Putamen (tissue), 1 donor: ENCODE data around the gene SNCAIP.
"Not testable (repeated sequence)": the region's sequence is repeated elsewhere in the genome, so short reads cannot be mapped to it uniquely, and the experiment has no call there.

Source experiments
- DNase-seq: peaks from one replicate; pipeline ENCODE4 v3.0.0-alpha.2; 2016; ENCODE audit warnings: low spot score

Gene SNCAIP

DNA sequence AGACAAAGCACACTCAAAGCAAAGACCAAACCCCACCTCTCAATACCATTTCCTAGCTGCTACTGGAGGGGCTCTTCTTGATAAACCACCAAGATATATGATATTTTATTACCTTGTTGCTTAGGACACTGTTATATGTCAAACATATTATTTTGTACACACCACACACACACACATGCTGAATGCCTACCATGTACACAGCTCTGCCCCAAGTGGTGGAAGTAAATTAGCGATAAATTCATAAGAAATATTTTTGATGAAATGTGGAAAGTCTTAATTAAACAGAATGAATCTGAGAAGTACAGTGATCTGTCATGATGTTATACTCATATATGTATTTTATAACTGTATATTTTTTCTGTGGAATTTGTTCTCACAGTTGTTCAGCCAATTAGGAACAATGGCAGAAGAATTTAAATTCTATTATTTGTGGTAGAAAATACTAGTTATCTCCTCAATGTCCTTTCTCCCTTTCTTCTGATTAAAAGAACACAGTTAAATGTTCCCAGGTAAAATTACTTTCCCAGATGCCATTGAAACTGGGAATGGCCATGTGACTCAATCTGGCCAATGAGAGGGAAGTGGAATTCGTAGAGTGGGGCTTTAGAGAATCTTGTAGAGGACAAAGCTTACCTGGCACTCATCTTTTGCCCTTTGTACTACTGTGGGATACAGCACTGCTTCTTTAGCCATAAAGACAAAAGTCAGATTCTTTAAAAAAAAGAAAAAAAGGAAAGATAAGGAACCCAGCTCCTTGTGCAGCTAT is 156.5 kb downstream of the SNCAIP start:
- no peak for DNase-seq

DNA sequence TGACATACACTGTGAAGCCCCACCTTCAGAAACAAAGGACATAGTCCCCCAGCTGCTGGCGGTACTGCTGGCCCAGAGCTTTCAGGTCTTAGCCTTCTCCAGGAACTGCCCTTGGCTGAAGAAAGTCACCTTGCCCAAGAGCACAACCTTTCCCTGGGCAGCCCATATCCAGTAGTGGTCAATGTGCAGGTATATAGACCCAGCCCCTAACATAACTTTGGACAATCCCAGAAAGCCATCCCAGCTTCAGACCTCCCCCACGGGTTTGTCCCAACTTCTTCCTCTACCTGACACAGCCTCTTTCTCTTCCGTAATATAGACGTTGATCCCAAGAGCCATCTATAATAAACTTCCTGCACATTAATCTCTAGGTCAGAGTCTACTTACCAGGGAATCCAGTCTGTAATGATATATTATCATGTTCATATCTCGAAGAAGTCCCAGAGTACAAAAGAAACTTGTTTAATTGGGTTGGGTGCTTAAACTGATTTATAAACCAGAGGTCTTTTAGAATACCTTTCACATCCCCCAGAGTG is 157.4 kb downstream of the SNCAIP start:
- no peak for DNase-seq

DNA sequence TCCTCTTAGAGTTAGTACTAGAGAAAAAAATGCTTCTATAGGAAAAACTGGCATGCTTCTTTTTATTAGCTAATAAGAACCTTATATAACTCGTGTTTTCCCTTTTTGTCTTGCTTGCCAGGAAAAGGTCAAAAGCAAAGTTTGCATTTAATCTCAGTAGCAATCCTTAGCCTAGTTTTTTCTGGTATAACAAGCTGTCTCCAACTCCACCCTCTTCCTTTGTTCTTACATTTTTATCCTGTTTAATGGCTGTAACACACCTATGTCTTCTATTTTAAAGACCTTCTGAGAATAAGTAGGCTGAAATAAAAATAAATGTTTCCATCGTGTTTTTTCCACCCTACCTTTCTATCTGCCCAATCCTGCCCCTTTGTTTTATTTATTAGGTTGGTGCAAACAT is 158.3 kb downstream of the SNCAIP start:
- peak; percentile 7 for DNase-seq

DNA sequence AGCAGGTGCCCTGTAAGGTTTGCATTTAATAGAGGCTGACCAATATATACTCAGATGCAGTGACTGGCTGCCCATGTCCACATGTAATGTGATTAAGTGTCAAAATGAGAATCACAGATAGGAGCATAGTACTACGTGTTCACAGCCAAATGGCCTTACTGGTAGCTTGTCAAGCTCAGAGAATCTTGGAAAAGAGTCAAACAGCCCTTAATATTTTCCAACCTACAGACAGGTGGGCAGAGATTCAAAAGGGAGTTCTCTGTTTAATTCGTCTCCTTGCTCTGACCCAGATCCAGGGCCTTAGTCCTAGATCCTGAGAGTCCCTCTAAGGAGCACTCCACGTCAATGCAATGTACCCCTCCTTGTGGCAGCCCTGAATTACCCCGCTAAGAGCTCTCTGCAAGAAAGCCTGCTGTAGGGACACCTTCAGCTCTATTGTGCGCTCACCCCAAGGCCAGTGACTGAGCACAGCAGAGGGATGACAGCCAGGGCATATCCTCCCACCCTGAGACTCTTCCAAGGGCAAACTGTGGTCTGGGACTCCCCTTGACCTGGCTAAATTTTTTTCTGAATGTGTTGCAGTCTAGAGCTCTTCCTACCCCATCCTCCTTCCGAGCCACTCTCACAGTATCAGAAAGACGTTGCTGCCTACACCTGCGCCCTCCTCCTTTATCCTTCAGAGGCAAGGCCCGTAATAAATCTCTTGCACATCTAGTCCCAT is 159.2 kb downstream of the SNCAIP start:
- no peak for DNase-seq

DNA sequence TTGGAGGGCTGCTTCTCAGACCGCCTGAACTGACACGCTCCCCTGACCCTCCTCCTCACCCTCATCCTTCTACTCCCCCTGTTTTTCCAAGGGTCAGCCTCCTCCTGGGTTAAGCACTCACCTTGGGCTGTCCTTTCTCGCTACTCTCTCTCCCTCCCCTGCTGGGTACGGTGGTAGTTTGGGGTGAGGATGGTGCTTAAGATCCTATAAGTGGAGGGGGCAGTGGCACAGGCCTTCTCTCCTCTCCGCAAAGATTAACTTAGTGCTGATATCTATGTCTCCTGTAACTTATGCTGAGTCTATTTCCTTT is 159.7 kb downstream of the SNCAIP start:
- DNase-seq, result no peak

DNA sequence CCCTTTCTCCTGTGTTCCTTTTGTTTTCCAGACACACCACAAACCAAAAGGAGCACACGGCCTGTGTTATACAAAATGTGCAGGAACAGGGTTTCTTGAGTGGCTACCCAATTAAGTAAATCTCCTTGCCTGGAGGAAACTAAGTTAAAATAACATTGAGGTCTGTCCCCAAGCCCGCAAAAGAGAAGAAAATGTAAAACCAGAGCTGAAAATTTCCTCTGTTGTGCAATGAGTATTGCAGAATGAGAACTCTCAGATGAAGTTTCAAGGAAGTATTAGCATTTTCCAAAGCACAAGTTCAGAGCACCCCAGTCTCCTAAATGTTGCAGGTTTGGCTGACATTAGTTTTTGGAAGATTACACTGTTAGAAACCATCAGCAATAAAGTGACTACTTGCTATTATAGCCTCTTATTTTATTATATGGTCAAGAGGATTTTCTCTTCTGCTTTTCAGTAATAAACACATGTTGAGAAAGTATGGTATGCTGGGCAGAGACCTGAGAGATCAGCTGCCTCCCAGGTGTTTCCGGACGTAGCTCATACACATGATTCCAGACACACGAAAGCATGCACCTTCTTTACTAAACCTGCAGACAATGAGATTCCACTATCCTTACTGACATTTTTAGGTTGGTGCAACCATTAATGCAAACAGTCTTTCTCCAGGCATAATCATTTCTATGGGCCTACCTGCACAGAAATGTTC is 161.3 kb downstream of the SNCAIP start:
- no peak for DNase-seq

DNA sequence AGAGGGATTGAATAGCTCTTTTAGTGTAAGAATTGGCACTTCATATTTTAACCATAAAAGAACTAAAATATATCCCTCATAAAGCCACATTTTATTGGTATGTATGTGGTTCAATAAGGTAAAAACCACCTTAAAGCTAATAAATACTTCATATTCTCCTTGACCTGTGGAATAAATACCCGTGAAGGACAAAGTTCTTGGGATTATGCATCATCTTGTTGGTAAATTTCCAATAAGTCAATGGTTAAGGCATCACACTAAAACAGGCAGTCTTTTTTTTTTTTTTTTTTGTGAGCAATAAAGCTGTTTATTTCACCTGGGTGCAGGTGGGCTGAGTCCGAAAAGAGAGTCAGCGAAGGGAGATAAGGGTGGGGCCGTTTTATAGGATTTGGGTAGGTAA is 161.9 kb downstream of the SNCAIP start:
- DNase-seq, result no peak

DNA sequence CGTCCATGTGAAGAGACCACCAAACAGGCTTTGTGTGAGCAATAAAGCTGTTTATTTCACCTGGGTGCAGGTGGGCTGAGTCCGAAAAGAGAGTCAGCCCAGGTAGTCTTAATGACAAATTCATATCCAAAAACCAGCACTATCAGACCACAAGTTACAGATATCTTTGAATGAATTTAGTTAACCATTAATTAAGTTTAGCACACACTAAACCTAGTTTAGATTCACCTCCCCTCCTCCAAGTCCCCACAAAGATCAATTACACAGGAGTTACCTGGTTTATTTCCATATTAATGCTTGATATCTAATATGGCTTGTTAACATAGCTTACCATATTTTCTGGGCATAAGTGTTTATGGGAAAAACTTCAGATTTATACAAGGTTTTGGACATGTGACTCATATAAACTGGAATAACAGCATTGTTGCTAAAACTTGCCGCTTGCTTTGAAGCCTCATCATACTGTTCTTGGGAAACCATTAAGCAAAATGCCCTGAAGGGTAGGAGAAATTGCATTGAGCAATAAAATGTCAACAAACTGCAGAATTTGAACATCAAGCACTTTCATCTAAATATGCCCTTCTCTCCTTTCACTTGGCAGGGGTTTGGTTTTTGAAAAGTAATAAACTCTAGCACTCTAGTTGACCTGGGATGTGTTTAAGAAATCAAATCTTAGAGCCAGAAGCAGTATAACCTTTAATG is 166.9 kb downstream of the SNCAIP start:
- no peak for DNase-seq

DNA sequence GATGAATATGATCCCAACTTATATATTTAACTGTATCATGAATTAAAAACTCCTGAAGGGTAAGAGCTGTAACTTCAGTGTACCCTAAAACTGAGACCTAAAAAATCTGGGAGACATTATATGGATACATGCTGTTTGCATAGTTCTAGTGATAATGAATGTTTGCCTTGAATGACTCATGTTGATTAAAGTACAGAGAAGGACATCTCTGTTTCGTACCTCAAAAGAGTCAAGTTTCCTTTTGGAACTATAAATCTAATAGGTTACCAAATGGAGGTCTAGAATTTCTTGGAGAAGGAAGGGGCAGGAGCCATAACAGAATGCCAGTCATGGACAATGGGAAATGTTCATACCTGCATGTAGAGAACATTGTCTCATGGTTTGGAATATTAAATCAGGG is 168.1 kb downstream of the SNCAIP start:
- no peak for DNase-seq

DNA sequence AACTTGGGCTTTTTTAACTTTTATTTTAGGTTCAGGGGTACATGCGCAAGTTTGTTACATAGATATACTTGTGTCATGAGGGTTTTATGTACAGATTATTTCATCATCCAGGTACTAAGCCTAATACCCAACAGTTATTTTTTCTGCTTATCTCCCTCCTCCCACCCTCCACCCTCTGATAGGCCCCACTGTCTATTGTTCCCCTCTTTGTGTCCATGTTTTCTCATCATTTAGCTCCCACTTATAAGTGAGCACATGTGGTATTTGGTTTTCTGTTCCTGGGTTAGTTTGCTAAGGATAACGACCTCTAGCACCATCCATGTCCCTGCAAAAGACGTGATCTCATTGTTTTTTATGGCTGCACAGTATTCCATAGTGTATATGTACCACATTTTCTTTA is 172.1 kb downstream of the SNCAIP start:
- no peak for DNase-seq

DNA sequence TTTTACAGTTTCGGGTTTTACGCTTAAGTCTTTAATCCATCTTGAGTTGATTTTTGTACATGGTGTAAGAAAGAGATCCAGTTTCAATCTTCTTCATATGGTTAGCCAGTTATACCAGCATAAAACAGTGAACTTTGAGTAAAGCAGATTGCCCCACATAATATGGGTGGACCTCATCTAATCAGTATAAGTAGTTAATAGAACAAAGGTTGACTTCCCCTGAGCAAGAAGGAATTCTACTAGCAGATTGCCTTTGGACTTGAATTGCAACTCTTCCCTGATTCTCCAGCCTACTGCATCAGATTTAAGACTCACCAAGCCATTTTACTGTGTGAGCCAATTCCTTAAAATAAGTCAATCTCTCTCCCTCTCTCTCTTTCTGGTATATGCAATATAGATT is 173.2 kb downstream of the SNCAIP start:
- no peak for DNase-seq

DNA sequence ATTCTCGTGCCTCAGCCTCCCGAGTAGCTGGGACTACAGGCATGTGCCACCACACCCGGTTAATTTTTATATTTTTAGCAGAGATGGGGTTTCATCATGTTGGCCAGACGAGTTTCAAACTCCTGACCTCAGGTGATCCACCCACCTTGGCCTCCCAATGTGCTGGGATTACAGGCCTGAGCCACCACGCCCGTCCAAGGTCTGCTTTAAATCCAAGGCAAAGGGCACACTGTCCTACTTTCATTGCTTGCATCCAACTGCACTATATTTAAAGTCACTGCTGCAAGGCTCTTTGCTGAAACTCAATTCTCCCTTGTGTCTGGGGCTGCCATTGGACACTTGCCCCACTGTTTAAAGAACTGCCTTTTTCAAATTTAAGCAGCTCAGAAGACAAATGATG is 174.6 kb downstream of the SNCAIP start:
- not testable (repeated sequence) for DNase-seq

DNA sequence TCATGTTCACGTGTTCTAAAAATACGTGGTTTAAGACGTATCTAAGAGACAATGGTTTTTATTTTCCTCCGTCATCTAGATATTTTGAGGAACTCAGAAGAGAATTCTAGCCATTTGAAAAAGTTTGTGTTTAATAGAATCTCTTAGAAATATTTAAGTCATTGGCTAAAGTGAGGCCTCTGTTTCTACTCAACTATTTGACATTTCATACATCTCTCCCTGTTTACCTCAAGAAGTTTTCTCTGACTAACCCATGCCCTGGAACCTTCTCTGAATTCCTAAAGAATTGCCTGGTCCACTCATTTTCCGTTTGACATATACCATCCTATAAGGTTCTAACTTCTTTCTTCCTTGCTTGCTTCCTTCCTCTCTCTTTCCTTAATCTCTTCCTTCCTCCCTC is 178.7 kb downstream of the SNCAIP start:
- DNase-seq, result no peak

DNA sequence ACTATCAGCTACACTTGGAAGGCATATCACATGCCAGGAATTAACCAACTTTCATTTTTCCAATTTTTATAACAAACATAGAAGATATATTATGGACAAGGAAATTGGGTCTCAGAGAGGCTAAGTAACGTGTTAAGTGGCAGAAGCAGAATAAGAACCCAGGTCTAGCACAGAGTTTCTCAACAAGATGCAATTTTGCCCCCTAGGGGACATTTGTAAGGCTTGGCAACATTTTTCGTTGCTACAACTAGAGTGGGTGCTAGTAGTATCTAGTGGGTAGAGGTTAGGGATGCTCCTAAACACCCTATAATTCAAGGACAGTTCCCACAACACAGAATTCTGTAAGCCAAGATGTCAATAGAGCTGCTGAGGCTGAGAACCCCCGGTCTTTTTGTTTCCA is 180.6 kb downstream of the SNCAIP start:
- no peak for DNase-seq

DNA sequence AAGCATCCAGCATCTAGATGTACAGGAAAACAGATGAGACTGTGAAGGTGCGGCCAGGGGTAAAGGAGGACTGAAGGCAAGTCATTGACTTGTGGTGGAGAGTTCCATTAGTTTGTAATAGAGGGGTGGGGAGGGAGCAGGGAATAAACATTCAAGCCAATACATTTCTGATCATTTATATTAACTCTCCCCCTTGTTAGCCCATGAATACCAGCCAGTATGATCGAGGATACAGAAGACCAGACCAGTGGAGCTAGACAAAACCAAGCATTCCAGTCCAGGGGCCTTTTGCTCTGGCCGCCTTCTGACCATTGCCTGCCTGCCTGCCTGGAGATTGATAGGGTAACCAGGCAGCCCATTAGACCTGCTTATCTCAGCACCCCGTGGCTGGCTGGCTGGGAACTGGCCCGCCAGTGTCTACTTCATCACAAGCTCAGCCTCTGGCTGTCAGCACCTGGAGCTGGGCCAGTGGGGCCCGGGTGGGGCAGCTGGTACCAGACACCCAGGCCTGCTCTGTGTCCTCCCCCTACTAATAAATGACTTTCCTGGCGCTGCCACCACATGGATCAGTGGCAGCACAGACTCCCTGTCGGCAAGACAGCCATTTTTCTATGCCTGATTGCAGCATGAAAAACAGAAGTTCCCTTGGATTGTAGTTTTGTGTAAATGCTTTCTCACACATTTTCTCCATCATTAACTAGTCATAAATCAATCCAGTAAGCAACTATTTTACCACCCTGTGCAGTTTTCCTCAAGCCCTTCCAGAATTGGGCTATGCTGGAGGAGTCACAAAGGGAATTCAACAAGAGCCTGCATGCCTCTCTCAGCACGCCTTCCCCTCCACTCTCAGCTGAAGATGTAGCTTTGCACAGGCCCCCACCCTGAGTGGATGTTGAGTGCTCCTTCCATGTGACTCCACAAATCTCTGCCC is 181.3 kb downstream of the SNCAIP start:
- no peak for DNase-seq

DNA sequence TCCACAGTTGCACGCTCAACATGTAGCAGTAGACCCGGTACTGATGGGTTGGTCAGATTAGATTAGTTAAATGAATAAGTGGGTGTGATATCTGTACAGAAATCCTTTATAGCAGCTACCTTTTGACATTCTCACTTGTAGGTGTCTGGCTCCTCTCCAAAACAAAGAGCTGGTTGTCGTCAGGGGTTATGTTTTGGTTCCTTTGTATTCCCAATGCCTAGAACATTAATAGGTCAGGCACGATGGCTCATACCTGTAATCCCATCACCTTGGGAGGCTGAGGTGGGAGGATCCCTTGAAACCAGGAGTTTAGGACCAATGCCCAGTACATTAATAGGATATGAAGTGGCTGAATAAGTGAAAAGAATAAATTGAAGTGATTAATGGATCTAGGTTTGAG is 182.1 kb downstream of the SNCAIP start:
- no peak for DNase-seq

DNA sequence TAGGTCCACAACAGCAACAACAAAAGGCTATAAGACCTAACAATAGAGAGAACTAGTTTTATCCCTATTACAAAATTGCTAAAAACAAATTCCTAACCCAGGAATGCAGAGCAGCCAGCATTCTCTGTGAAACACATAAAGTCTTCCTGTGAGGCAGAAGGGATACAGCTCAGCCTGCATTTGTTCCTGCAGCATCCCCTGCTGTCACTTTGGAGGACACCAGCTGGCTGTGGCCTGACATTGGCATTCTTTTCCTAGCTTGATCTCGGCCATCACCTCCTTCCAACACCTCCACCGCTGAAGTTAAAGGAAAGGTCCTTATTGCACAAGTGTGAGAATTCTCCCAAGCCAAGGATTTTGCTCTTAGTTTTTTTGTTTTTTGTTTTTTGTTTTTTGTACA is 186.1 kb downstream of the SNCAIP start:
- DNase-seq, result no peak

DNA sequence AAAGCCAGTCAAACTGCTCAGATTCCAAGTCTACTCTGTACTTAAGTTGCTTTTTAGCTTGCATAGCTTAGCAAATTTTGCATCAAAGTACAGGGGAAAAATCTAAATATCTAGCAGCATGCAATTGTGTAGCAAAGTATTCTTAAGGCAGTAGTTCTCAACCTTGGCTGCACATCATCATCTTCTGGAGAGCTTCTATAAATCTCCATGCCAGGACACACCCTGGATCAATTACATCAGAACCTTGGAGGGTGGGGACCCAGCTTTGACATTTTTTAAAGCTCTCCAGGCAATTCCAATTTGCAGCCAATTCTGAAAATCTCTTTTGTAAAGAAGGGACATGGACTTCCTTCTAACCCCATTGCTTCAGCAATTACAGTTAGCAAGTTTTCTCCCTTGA is 187.5 kb downstream of the SNCAIP start:
- DNase-seq, result no peak

DNA sequence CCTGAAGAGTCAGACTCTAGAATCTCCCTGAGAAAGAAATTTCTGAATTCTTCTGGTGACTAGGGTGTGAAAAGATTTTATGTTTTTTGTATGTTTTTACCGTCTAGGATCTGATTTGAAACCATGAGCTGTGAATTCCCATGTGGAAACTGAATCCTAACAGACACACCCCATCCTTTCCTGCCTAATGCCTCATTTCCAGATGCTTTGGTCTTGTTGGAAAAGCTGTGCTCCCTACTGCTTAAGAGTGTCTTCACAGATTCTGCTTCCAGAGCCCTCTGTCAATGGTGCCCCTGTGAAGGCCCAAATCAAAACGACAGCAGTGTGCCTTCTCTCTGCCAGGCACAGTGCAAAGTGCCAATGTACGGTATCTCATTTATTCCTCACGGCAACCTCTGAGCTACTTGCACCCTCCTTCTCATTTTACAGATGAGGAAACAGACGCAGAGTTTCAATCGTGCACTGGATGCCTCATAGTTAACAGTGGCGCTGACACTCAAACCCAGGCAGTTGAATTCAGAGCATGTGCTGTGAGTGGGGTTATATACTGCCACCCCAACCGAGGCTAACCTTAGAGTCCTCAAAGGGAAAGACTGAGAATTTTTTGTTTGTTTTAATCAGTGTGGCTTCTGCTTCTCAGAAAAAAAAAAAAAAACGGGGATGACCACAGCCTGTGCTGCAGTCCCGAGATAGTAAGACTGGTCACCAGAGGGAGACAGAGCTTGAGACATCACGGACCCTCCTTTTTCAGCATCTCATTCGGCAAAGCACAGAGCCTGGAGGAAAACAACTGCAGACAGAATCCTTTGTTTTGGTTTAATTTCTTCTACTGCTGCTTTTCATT is 188.4 kb downstream of the SNCAIP start:
- DNase-seq, result peak; percentile 36

DNA sequence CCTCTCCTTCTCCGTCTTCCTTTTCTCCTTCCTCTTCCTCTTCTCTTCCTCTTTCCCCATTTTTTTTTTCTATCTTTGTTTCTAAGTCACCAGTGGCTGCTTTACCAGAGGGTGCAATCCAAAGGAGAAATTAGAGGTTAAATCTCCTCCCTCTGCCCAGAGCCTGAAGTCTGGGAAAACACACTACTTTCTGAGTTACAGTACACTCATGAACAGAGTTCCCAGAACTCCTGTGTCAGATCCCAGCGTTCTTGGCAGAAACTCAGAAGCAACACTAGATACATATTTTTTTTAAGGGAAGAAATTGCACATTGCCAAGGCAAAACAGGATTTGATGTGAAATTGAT is 189.0 kb downstream of the SNCAIP start:
- DNase-seq, result no peak

DNA sequence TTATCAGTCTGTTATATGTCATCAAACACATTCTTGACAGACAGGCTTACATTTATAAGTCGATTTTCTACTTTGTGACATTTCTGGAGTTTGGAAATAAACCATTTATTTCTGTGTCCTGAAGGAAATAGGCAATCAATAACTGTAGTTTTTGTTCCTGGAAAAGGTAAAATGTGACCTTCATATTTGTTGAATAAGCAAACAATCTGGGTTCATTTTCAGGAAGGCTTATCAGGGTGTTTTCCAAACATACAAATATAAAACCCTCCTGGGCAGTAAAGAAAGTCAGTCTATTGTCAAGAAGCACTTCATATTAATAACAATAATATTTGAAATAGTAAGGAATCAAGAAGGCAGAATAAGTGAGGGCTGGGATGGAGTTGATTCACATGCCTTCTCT is 195.0 kb downstream of the SNCAIP start:
- DNase-seq, result no peak
